SK-N-SH treated with all-trans-retinoic acid at 6 μM for 48 hours (cell line): ENCODE measurements around the gene CCDC24.

Experiments used
- BACH2 ChIP-seq: fragments of 250-450 bp; sonication (Bioruptor Pico); IDR thresholded peaks from 2 replicates; pipeline ENCODE4 v1.9.0; 2021; ENCODE audit warnings: mild to moderate bottlenecking, borderline replicate concordance
- CREB5 ChIP-seq: fragments of 250-450 bp; sonication (Bioruptor Pico); IDR thresholded peaks from 2 replicates; pipeline ENCODE4 v1.5.1; 2020; ENCODE audit warnings: low read depth, mild to moderate bottlenecking, moderate library complexity
- ESRRG ChIP-seq: fragments of 250-450 bp; sonication (Bioruptor Pico); IDR thresholded peaks from 2 replicates; pipeline ENCODE4 v1.6.1; 2021; ENCODE audit warnings: mild to moderate bottlenecking
- OSR1 ChIP-seq: fragments of 250-450 bp; sonication (Bioruptor Pico); IDR thresholded peaks from 2 replicates; pipeline ENCODE4 v1.8.0; 2022; ENCODE audit warnings: moderate library complexity, mild to moderate bottlenecking, inconsistent platforms
- PATZ1 ChIP-seq: fragments of 250-450 bp; sonication (Bioruptor Pico); IDR thresholded peaks from 2 replicates; pipeline ENCODE4 v1.8.0; 2020; ENCODE audit warnings: mild to moderate bottlenecking, moderate library complexity, borderline replicate concordance
- RARB ChIP-seq: fragments of 250-450 bp; sonication (Bioruptor Pico); IDR thresholded peaks from 2 replicates; pipeline ENCODE4 v1.8.0; 2021; ENCODE audit warnings: mild to moderate bottlenecking, moderate library complexity
- SNAI2 ChIP-seq: fragments of 250-450 bp; sonication (Bioruptor Pico); IDR thresholded peaks from 2 replicates; pipeline ENCODE4 v1.5.0; 2020; ENCODE audit warnings: mild to moderate bottlenecking, moderate library complexity
- TOX ChIP-seq: fragments of 250-450 bp; sonication (Bioruptor Pico); IDR thresholded peaks from 2 replicates; pipeline ENCODE4 v1.8.0; 2021; ENCODE audit warnings: mild to moderate bottlenecking, moderate library complexity, borderline replicate concordance
- ZFP3 ChIP-seq: fragments of 250-450 bp; sonication (Bioruptor Pico); IDR thresholded peaks from 2 replicates; pipeline ENCODE4 v1.5.0; 2020; ENCODE audit warnings: mild to moderate bottlenecking, moderate library complexity
- ZFP30 ChIP-seq: fragments of 450-650 bp; formaldehyde crosslinking; IDR thresholded peaks from 2 replicates; pipeline ENCODE4 v1.5.0; 2022; ENCODE audit warnings: mild to moderate bottlenecking, moderate library complexity

- TF ChIP-seq OSR1: no peak
- no peak for TF ChIP-seq SNAI2 (CRISPR knock-in tag)
- no peak for TF ChIP-seq BACH2 (CRISPR knock-in tag)
- no peak for TF ChIP-seq ZFP30
- TF ChIP-seq CREB5 (CRISPR knock-in tag): no peak
- no peak for TF ChIP-seq ESRRG
- TF ChIP-seq TOX: no peak
- no peak for TF ChIP-seq ZFP3 (CRISPR knock-in tag)
- no peak for TF ChIP-seq PATZ1 (CRISPR knock-in tag)
- TF ChIP-seq RARB: no peak
These were observed 52.8 kb downstream of the CCDC24 start for GRCh38 chr1:44044071-44044801.
